Ascending aorta (tissue), 2 donors: Measurements from ENCODE around the gene SPG7. TPM values are rescaled to one million over a fixed set of nuclear protein-coding genes. Genes with fewer than 3 reads are reported as not detected.

ENCODE experiments used
- DNase-seq, 2 donors: peaks; one replicate each; pipeline ENCODE4 v3.0.0-alpha.2; 2019; ENCODE audit warnings: low spot score in 2 of 2
- H3K27ac ChIP-seq, 2 donors: fragments of 200-600 bp; sonication (generic); one replicate each; pipeline ENCODE4 v1.5.1; 2016 to 2017; ENCODE audit warnings: mild to moderate bottlenecking in 1 of 2
- H3K27me3 ChIP-seq: fragments of 200-600 bp; sonication (generic); one replicate; pipeline ENCODE4 v1.5.1; 2017
- H3K36me3 ChIP-seq, 2 donors: fragments of 200-600 bp; sonication (generic); one replicate each; pipeline ENCODE4 v1.5.1; 2016
- H3K4me1 ChIP-seq, 2 donors: fragments of 200-600 bp; sonication (generic); one replicate each; pipeline ENCODE4 v1.5.1; 2016 to 2017; ENCODE audit warnings: mild to moderate bottlenecking in 1 of 2
- H3K4me3 ChIP-seq, 2 donors: fragments of 200-600 bp; sonication (generic); one replicate each; pipeline ENCODE4 v1.5.1; 2016 to 2017; ENCODE audit warnings: mild to moderate bottlenecking in 1 of 2
- H3K9me3 ChIP-seq, 2 donors: fragments of 200-600 bp; sonication (generic); one replicate each; pipeline ENCODE4 v1.5.1; 2016
- CTCF ChIP-seq, 3 experiments: fragments of 200-600 bp in 2 of 3; fragments of 450-650 bp in 1 of 3; sonication (generic) in 2 of 3; IDR thresholded peaks; one replicate each; pipeline ENCODE4 v1.5.1; 2016 to 2019; ENCODE audit warnings: antibody characterized with exemption in 3 of 3, mild to moderate bottlenecking in 1 of 3, moderate library complexity in 1 of 3
- intact Hi-C: fragments of 100-400 bp; cut with DNase I; formaldehyde crosslinking; loops from one replicate; pipeline ENCODE4 v1.15.1; 2023
- total RNA-seq: library from RNA; depleted of rRNA; stranded (reverse); fragments of >200 nt; gene quantifications from one replicate; pipeline ENCODE4 v1.1.0, GENCODE V29; 2016

SPG7 gene
- total RNA-seq, 1 donor from 2014 or later: 108 TPM

- no peak overlapping the region for H3K4me3 ChIP-seq
- TF ChIP-seq CTCF (IDR thresholded peaks at IDR 0.05): no peak
- intact Hi-C loops: no loop called here
- H3K27me3 ChIP-seq: no peaks in the 10 kb centered on the region
- H3K9me3 ChIP-seq: no peaks in the 10 kb centered on the region
- no peak overlapping the region for H3K27ac ChIP-seq
- no peaks in the 10 kb centered on the region for H3K36me3 ChIP-seq
- H3K4me1 ChIP-seq: no peaks in the 10 kb centered on the region
- DNase-seq: no peak
These were observed 88.0 kb downstream of the SPG7 start for GRCh38 chr16:89596061-89596689.

GRCh38 chr16:89596957-89597649 is 88.9 kb downstream of the SPG7 start:
- H3K4me1 ChIP-seq: no peaks in the 10 kb centered on the region
- no peak for TF ChIP-seq CTCF (IDR thresholded peaks at IDR 0.05)
- intact Hi-C loops: no loop called here
- no peak overlapping the region for H3K27ac ChIP-seq
- no peak for DNase-seq
- H3K4me3 ChIP-seq: no peak overlapping the region
- no peaks in the 10 kb centered on the region for H3K27me3 ChIP-seq
- H3K36me3 ChIP-seq: no peaks in the 10 kb centered on the region
- H3K9me3 ChIP-seq: no peaks in the 10 kb centered on the region

GRCh38 chr16:89598199-89598598 is 90.0 kb downstream of the SPG7 start:
- TF ChIP-seq CTCF (IDR thresholded peaks at IDR 0.05): no peak
- no peaks in the 10 kb centered on the region for H3K36me3 ChIP-seq
- H3K27ac ChIP-seq: no peak overlapping the region
- no peaks in the 10 kb centered on the region for H3K4me1 ChIP-seq
- no peaks in the 10 kb centered on the region for H3K9me3 ChIP-seq
- no peak for DNase-seq
- H3K27me3 ChIP-seq: no peaks in the 10 kb centered on the region
- intact Hi-C loops: no loop called here
- H3K4me3 ChIP-seq: no peak overlapping the region

GRCh38 chr16:89599451-89599858 is 91.3 kb downstream of the SPG7 start:
- no peaks in the 10 kb centered on the region for H3K36me3 ChIP-seq
- no peak overlapping the region for H3K4me3 ChIP-seq
- intact Hi-C loops: no loop called here
- DNase-seq: no peak
- no peaks in the 10 kb centered on the region for H3K4me1 ChIP-seq
- no peak for TF ChIP-seq CTCF (IDR thresholded peaks at IDR 0.05)
- no peaks in the 10 kb centered on the region for H3K9me3 ChIP-seq
- no peak overlapping the region for H3K27ac ChIP-seq
- no peaks in the 10 kb centered on the region for H3K27me3 ChIP-seq

- Histone ChIP-seq H3K9me3 (no peaks in the 10 kb centered on the region), H3K4me1 (no peaks in the 10 kb centered on the region), H3K27ac (no peak overlapping the region), H3K4me3 (no peak overlapping the region), H3K36me3 (no peaks in the 10 kb centered on the region), H3K27me3 (no peaks in the 10 kb centered on the region)
- intact Hi-C loops: no loop called here
- no peak for TF ChIP-seq CTCF (IDR thresholded peaks at IDR 0.05)
- no peak for DNase-seq
These were observed 91.7 kb downstream of the SPG7 start for GRCh38 chr16:89599902-89600301.
